ENCODE data around the gene BCDIN3D.

GRCh38 chr12:49791700-49792099 lies 51.2 kb downstream of the BCDIN3D start:
- no peak for TF ChIP-seq EZH2phosphoT487 (IDR thresholded peaks at IDR 0.05; ENCODE audit: insufficient read depth, low read depth)
- no peak for TF ChIP-seq EZH2 (IDR thresholded peaks at IDR 0.05; ENCODE audit: insufficient read depth, poor library complexity, severe bottlenecking)

All from GM23248 (cell line).